ENCODE results near the gene TMEM207.

- TF ChIP-seq CTCF (IDR thresholded peaks at IDR 0.05): no peak
- TF ChIP-seq POLR2A (IDR thresholded peaks at IDR 0.05): no peak
Measured at GRCh38 chr3:190396001-190396400, 53.7 kb downstream of the TMEM207 start.
